NCI-H128 (cell line): ENCODE results near the gene LRCH1.
A peak's percentile ranks its signal among the peaks of the same experiment; 100 is the strongest.

Source experiments
- DNase-seq: peaks from one replicate; lab custom pipeline; 2025; ENCODE audit not compliant: unreplicated experiment; lab: John Stamatoyannopoulos, UW

The LRCH1 gene

GRCh38 chr13:46612267-46612666 is 59.3 kb downstream of the LRCH1 start:
- DNase-seq = no peak

- no peak for DNase-seq
Observed at GRCh38 chr13:46613409-46614049, 60.6 kb downstream of the LRCH1 start.

- no peak for DNase-seq
Observed at GRCh38 chr13:46614582-46614981, 61.6 kb downstream of the LRCH1 start.

- DNase-seq = no peak
Observed at GRCh38 chr13:46615888-46616531, 63.0 kb downstream of the LRCH1 start.

GRCh38 chr13:46617229-46617721 is 64.3 kb downstream of the LRCH1 start:
- DNase-seq = no peak

- no peak for DNase-seq
Observed at GRCh38 chr13:46617885-46618284, 64.9 kb downstream of the LRCH1 start.

- DNase-seq = no peak
Observed at GRCh38 chr13:46618694-46619254, 65.8 kb downstream of the LRCH1 start.

GRCh38 chr13:46620029-46620428 is 67.1 kb downstream of the LRCH1 start:
- no peak for DNase-seq

GRCh38 chr13:46620471-46620870 is 67.5 kb downstream of the LRCH1 start:
- DNase-seq = no peak

GRCh38 chr13:46621133-46621532 is 68.2 kb downstream of the LRCH1 start:
- DNase-seq = no peak

GRCh38 chr13:46621792-46622629 is 69.0 kb downstream of the LRCH1 start:
- DNase-seq = no peak

- peak; percentile 18 for DNase-seq
Observed at GRCh38 chr13:46622630-46623256, 69.8 kb downstream of the LRCH1 start.

- DNase-seq = no peak
Observed at GRCh38 chr13:46624353-46624752, 71.4 kb downstream of the LRCH1 start.

GRCh38 chr13:46624821-46625220 is 71.9 kb downstream of the LRCH1 start:
- DNase-seq = no peak

- DNase-seq = no peak
Observed at GRCh38 chr13:46627462-46627861, 74.5 kb downstream of the LRCH1 start.

- no peak for DNase-seq
Observed at GRCh38 chr13:46628622-46629365, 75.8 kb downstream of the LRCH1 start.

GRCh38 chr13:46629811-46630413 is 76.9 kb downstream of the LRCH1 start:
- DNase-seq = no peak

- no peak for DNase-seq
Observed at GRCh38 chr13:46630431-46631178, 77.6 kb downstream of the LRCH1 start.

- DNase-seq = no peak
Observed at GRCh38 chr13:46631179-46631542, 78.2 kb downstream of the LRCH1 start.
